D721Med (cell line): Measurements from ENCODE around the gene EPB41.
A peak's percentile ranks its signal among the peaks of the same experiment; 100 is the strongest.

ENCODE experiments used
- DNase-seq: peaks from one replicate; pipeline ENCODE4 v3.0.0; 2011; ENCODE audit warnings: low spot score; ENCODE audit not compliant: insufficient read length
- FAIRE-seq: peaks from 2 replicates; lab custom pipeline; 2011; peaks lifted over from hg19 to GRCh38; lab: Jason Lieb, UNC
- CTCF ChIP-seq: IDR thresholded peaks from 2 replicates; pipeline ENCODE4 v1.5.1; 2012; ENCODE audit warnings: mild to moderate bottlenecking, control low read depth; ENCODE audit not compliant: insufficient read depth; ENCODE audit errors: missing control alignments

Gene EPB41

GRCh38 chr1:28886731-28887418 lies 27.5 kb upstream of the EPB41 start:
- DNase-seq (peak; percentile 98), FAIRE-seq (no peak)
- no peak for TF ChIP-seq CTCF

GRCh38 chr1:28887419-28887834 lies 26.9 kb upstream of the EPB41 start:
- no peak for FAIRE-seq
- no peak for DNase-seq
- TF ChIP-seq CTCF: no peak

GRCh38 chr1:28887835-28888682 lies 26.3 kb upstream of the EPB41 start:
- DNase-seq: peak; percentile 13
- FAIRE-seq: no peak
- no peak for TF ChIP-seq CTCF

GRCh38 chr1:28888915-28889314 lies 25.5 kb upstream of the EPB41 start:
- no peak for FAIRE-seq
- TF ChIP-seq CTCF: no peak
- DNase-seq: no peak

GRCh38 chr1:28889357-28889756 lies 25.0 kb upstream of the EPB41 start:
- FAIRE-seq (no peak), DNase-seq (no peak)
- TF ChIP-seq CTCF: no peak

GRCh38 chr1:28890435-28890834 lies 23.9 kb upstream of the EPB41 start:
- no peak for TF ChIP-seq CTCF
- DNase-seq: peak; percentile 77
- peak; percentile 86 for FAIRE-seq
